HG02642 (cell line): ENCODE results near the gene TNFRSF19.

Experiments used
- ATAC-seq: cut with Tn5 transposase; IDR thresholded peaks from one replicate; pipeline ENCODE4 v1.9.1; 2021; ENCODE audit warnings: mild to moderate bottlenecking; ENCODE audit not compliant: unreplicated experiment, poor library complexity

TNFRSF19 gene

GRCh38 chr13:23621316-23621645, 51.1 kb downstream of the TNFRSF19 start:
- peak; percentile 48 for ATAC-seq

GRCh38 chr13:23622985-23623384, 52.8 kb downstream of the TNFRSF19 start:
- ATAC-seq: no peak

DNA sequence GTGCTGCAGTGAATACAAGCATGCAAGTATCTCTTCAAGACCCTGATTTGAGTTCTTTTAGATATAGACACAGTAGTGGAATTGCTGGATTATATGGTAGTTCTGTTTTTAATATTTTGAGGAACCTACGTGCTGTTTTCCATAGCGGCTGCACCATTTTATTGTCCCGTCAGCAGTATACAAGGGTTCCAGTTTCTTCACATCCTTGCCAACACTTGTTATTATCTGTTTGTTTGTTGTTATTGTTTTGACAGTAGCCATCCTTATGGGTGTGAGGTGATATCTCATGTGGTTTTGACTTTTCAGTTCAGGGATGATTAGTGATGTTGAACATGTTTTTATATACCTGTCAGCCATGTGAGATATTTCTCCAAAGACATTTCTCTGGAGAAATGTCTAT, 53.2 kb downstream of the TNFRSF19 start:
- ATAC-seq: no peak

- ATAC-seq: no peak
Observed at GRCh38 chr13:23626700-23627099, 56.5 kb downstream of the TNFRSF19 start.

GRCh38 chr13:23627410-23627809, 57.2 kb downstream of the TNFRSF19 start:
- ATAC-seq: no peak

DNA sequence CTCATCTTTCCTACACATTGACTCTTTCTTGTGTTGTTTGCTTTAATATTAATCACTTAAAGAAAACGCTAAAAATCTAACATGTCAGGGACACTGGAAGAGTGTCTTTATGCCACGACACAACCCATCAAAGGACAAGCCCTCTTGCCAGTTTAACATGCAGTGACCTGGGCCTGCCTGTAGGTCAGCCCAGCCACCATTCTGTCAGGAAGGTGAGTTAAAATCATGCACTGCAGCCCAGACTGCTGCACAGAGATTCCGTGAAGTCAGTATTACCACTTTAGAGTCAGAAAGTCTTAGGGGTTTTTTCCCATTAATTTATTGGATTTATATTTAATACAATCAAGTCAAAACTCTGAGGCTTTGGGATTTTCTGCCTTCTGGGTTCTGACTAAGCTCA, 58.0 kb downstream of the TNFRSF19 start:
- no peak for ATAC-seq

DNA sequence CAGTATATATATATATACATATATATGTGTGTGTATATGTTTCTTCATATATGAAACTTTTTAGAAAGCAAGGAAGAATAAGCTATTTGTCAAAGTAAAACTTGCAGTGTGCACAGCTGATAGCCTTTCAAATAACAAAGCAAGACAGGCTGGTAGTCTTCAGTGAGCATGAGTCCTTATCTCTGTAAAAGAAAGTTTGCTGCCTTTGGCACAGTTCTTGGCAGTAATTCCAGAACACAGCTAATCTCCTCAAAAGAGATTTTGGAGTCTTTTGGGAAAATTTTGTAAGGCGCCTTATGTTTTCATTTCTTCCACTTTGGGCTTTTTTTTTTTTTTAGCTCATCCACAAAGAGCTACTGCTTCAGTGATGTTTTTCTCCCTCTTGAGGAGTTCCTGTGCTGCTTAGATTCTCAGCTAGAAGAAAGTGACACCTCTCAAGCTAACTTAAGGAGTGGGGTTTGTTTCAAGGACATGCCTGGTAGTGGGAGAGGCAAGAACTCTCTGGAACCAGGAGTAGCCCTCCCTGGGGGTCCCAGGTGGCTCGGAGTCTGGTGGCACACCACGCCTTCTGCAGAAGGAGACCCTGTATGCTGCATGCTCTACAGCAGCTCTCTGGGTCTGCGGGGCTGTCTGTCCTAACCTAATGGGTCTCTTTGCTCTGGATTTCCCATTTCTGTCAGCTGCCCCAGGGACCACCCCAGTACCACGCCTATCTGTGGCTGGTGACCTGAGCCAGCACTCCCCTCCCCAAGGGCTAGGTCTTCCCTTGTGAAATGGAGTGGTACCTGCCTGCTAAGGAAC, 58.8 kb downstream of the TNFRSF19 start:
- ATAC-seq: no peak

- no peak for ATAC-seq
Observed at GRCh38 chr13:23629566-23630272, 59.5 kb downstream of the TNFRSF19 start.

DNA sequence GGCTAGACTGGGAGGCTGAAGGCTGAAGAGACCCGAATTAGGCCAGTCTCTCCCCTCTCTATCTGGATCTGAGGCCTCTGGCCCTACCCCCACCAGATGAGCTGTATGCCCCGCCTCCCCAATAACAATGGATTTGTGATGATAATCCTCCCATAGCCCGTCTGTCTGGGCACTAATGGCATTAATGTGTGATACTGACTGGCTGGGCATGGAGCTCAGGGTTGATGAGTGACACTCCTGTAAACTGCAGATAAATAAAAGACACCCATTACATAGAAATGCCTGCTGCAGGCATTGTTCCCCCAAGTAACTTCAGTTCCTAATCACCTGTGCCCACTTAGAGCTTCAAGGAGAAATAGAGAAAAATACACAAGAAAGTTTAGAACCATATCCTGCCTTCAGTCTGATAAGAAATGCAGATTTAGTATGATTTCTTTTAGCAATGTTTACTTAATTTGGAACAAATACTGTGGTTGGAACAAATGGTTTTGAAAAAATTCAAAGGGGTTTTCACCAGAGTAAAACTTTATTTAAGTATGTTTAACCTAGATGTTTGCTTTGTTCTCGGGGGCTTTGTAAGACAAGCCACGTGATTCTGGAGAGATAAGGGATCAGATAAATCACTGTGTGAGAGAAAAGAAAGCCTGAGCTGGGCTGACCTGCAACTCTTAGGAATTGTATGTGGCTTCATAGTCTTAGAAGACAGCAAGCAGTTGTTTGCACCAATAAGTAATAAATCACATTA, 60.3 kb downstream of the TNFRSF19 start:
- ATAC-seq: no peak

DNA sequence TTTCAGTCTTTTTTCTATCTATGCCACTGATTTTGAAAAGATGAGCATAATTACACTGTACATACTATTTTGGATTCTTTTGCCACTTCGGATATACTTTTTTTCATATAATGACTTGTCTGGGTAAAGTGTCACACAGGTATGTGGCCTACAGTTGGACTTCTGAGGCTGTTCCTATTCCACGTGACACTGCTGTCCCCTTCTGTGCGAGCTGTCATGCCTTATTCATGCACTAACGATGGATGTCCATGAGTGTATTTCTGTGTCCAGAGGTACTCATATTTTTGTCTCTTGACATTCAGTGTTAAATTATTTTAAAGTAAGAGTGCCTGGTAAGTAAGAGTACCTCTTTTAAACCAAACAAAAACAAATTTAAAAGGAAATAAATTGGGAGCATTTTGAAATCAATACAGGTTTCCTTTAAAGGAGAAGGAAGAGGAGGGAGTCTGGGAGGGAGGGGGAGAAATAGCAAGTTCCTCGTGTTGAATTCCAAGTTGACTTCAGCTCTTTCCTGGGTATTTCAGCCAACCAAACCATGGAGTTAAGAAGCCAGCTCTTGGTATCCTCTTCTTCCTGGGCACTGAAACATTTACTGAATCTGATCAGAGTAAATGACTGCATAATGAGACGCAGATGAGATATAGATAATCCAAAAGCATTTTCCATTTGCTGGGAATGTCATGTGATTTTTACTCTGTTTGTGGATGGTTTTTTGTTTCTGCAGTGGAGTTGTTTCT, 61.3 kb downstream of the TNFRSF19 start:
- ATAC-seq: no peak

GRCh38 chr13:23632048-23632582, 61.9 kb downstream of the TNFRSF19 start:
- ATAC-seq: no peak

DNA sequence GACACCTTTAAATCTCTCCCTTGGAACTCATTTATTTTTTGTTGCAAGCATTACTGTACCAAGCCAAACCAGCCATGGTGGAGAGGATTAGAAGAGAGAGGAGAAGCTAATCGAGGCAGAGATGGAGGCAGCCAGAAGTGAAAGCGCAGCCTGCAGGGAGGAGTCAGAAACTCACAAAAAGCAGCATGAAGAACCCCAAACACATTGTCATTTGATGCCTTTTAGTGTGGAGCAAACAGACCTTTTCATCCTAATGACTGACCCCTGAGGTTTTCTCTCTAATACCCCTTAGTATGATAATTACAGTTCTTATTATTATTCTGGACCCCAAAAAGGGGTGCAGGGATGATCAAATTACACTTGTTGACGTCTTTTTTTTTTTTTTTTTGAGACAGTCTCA, 62.5 kb downstream of the TNFRSF19 start:
- ATAC-seq: no peak

DNA sequence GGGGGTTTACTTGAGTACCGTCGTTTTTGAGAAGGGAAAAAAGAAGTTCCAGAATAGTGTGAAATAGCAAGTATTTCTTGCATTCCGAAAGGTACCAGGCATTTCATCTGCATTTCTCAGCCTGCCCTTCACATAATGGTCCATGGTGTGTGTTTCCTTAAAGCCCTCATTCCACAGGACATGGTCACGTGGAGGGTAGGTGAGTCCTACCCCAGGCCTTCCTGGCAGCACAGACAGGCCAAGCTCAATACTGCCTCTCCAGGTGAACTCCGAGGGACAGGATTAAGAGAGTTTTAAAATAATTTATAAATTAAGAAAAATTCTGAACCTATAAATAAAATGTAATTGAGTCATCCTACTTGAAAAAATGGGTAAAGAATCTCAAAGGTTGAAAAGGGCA, 64.7 kb downstream of the TNFRSF19 start:
- no peak for ATAC-seq

GRCh38 chr13:23636360-23636759, 66.1 kb downstream of the TNFRSF19 start:
- no peak for ATAC-seq

- no peak for ATAC-seq
Observed at GRCh38 chr13:23637829-23638228, 67.6 kb downstream of the TNFRSF19 start.

GRCh38 chr13:23639674-23640073, 69.5 kb downstream of the TNFRSF19 start:
- ATAC-seq: no peak

DNA sequence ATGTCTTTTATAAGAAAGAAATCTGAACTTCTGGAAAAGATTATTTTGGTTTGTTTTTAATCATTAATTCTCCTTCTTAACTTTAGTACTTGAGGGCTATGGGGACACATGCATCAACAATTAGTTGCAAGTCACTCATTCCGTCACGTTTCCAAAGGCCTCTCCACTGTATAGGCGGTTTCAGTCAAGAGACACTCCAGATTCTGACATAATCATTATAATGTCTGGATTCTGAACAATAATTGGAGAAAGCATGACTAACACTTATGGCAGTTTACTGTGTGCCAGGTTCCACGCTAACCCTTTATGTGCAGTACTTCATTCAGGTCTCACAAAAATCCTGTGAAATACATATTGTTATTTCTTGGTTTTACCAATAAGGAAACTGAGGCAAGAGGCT, 71.9 kb downstream of the TNFRSF19 start:
- no peak for ATAC-seq

DNA sequence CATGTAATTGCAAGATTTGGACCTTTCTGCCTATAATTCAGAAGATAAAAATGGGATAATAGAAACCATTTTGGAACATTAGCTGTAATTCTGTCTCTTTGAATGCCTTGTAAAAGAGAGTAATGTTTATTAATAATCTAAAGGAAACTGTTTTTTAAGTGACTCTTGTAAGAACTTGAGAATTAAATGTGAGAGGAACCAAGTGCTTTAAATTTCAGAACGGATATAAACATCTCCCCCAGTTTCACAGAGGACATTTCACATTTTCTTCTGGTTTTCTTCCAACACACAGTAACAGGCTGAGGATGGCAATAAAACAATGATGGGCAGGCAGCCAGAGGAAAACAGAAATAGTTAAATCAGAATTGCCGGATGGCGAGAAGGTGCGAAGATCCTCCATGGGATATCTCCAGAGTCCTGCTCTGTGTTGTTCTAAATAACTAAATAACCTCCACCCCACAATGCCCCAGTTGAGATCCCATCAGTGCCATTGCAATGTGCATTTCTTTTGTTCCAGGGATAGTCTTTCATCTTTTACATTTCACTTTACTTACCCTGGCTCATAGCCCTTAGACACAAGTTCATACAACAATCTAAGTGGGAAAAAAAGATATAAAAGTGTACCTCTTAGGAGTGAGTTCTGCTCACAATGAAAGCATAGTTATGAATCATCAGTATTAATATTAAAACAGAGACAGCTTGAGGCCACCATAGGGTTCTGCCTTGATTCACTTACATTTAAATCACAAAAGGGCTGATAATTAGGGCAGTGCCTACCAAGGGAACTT, 73.3 kb downstream of the TNFRSF19 start:
- no peak for ATAC-seq

GRCh38 chr13:23644126-23644419, 73.9 kb downstream of the TNFRSF19 start:
- no peak for ATAC-seq
